ENCODE data around the gene DIP2A. TPM values are rescaled to one million over a fixed set of nuclear protein-coding genes. Genes with fewer than 3 reads are reported as not detected.

The DIP2A gene
- total RNA-seq, 2 donors from 2014 or later = 51.0 to 52.2 TPM

- no peak for TF ChIP-seq CTCF (conservative IDR thresholded peaks at IDR 0.05)
- Histone ChIP-seq H3K4me3 (ENCODE audit: low read length) (no peak overlapping the region), H3K4me1 (ENCODE audit: control insufficient read depth, insufficient read depth, low read length) (no peaks in the 10 kb centered on the region), H3K9me3 (ENCODE audit: control insufficient read depth, low read length) (no peaks in the 10 kb centered on the region), H3K27me3 (ENCODE audit: control insufficient read depth, insufficient read depth, low read length, poor library complexity, severe bottlenecking) (no peaks in the 10 kb centered on the region), H3K9ac (ENCODE audit: extremely low read depth, low read length, poor library complexity, severe bottlenecking) (no peak overlapping the region), H3K36me3 (ENCODE audit: control insufficient read depth, insufficient read depth, low read length) (no peaks in the 10 kb centered on the region), H3K27ac (ENCODE audit: low read depth, low read length) (no peak overlapping the region)
- H3K36me3 Mint-ChIP-seq (ENCODE audit: low read depth) = no peaks in the 10 kb centered on the region
- no peak for DNase-seq
- H3K27ac Mint-ChIP-seq = no peak overlapping the region
- peaks cover 20% of the 10 kb centered on the region for H3K27me3 Mint-ChIP-seq (ENCODE audit: insufficient read depth)
- no peak overlapping the region for H3K4me3 Mint-ChIP-seq
- peaks cover 4% of the 10 kb centered on the region for H3K4me1 Mint-ChIP-seq
- H3K9me3 Mint-ChIP-seq = peaks cover 4% of the 10 kb centered on the region
- WGBS, 2 experiments (ENCODE audit: insufficient coverage in 1 of 2, insufficient read length in 1 of 2) = 88 to 94% methylated on average over 1 to 2 of the region's 2 CpGs
Measured at GRCh38 chr21:46616050-46616449, 157.4 kb downstream of the DIP2A start.

- no peak overlapping the region for H3K27ac Mint-ChIP-seq
Measured at GRCh38 chr21:46616656-46617055, 158.0 kb downstream of the DIP2A start.

GRCh38 chr21:46617267-46618051 lies 158.8 kb downstream of the DIP2A start:
- Mint-ChIP-seq H3K36me3 (ENCODE audit: low read depth) (no peaks in the 10 kb centered on the region), H3K27me3 (ENCODE audit: insufficient read depth) (peaks cover 20% of the 10 kb centered on the region), H3K9me3 (peaks cover 3% of the 10 kb centered on the region), H3K4me1 (peaks cover 8% of the 10 kb centered on the region), H3K4me3 (no peak overlapping the region), H3K27ac (no peak overlapping the region)
- H3K27ac ChIP-seq (ENCODE audit: low read depth, low read length) = no peak overlapping the region
- H3K27me3 ChIP-seq (ENCODE audit: control insufficient read depth, insufficient read depth, low read length, poor library complexity, severe bottlenecking) = no peaks in the 10 kb centered on the region
- TF ChIP-seq CTCF (conservative IDR thresholded peaks at IDR 0.05) = no peak
- H3K9me3 ChIP-seq (ENCODE audit: control insufficient read depth, low read length) = no peaks in the 10 kb centered on the region
- H3K4me1 ChIP-seq (ENCODE audit: control insufficient read depth, insufficient read depth, low read length) = no peaks in the 10 kb centered on the region
- WGBS, 2 experiments (ENCODE audit: insufficient coverage in 1 of 2, insufficient read length in 1 of 2) = 85 to 94% methylated on average over 3 to 4 of the region's 6 CpGs
- no peak for DNase-seq
- no peak overlapping the region for H3K9ac ChIP-seq (ENCODE audit: extremely low read depth, low read length, poor library complexity, severe bottlenecking)
- no peaks in the 10 kb centered on the region for H3K36me3 ChIP-seq (ENCODE audit: control insufficient read depth, insufficient read depth, low read length)
- H3K4me3 ChIP-seq (ENCODE audit: low read length) = no peak overlapping the region

More at GRCh38 chr21:46616656-46617055, 158.0 kb downstream of the DIP2A start:
- Mint-ChIP-seq H3K4me1 (peaks cover 4% of the 10 kb centered on the region), H3K27me3 (ENCODE audit: insufficient read depth) (peaks cover 20% of the 10 kb centered on the region), H3K4me3 (no peak overlapping the region), H3K36me3 (ENCODE audit: low read depth) (no peaks in the 10 kb centered on the region), H3K9me3 (peaks cover 3% of the 10 kb centered on the region)
- H3K4me1 ChIP-seq (ENCODE audit: control insufficient read depth, insufficient read depth, low read length) = no peaks in the 10 kb centered on the region
- WGBS, 2 experiments (ENCODE audit: insufficient coverage in 1 of 2, insufficient read length in 1 of 2) = 100% methylated on average over 1 of the region's 1 CpG; no CpG with 5 or more reads in 1 of the 2 experiments
- no peaks in the 10 kb centered on the region for H3K9me3 ChIP-seq (ENCODE audit: control insufficient read depth, low read length)
- H3K9ac ChIP-seq (ENCODE audit: extremely low read depth, low read length, poor library complexity, severe bottlenecking) = no peak overlapping the region
- no peaks in the 10 kb centered on the region for H3K36me3 ChIP-seq (ENCODE audit: control insufficient read depth, insufficient read depth, low read length)
- no peak for DNase-seq
- no peaks in the 10 kb centered on the region for H3K27me3 ChIP-seq (ENCODE audit: control insufficient read depth, insufficient read depth, low read length, poor library complexity, severe bottlenecking)
- no peak overlapping the region for H3K27ac ChIP-seq (ENCODE audit: low read depth, low read length)
- no peak for TF ChIP-seq CTCF (conservative IDR thresholded peaks at IDR 0.05)
- H3K4me3 ChIP-seq (ENCODE audit: low read length) = no peak overlapping the region

Data from endodermal cell (in vitro differentiated cells).